K562 (cell line): ENCODE results near the gene CACNA1C. TPM values are rescaled to one million over a fixed set of nuclear protein-coding genes. Genes with fewer than 3 reads are reported as not detected.

ENCODE experiments used
- ATAC-seq: fragments of 200-7000 bp; cut with Tn5 transposase; 3 replicates; pipeline ENCODE4 v1.9.1; 2020; ENCODE audit warnings: moderate library complexity
- BruUV-seq: library from RNA; stranded (reverse); fragments of 400-500 nt; replicated peaks from 2 replicates; lab custom pipeline; 2021; lab: Mats Ljungman, UMichigan
- CTCF ChIA-PET: fragments of 300-600 bp; formaldehyde crosslinking; extraction: SDS; loops from one replicate; lab custom pipeline; 2021; ENCODE audit warnings: low intra/inter-chr PET ratio; lab: Yijun Ruan, JAX
- POLR2A ChIA-PET: fragments of 300-600, 350-650 bp; sonication (Branson Sonifier 250); formaldehyde crosslinking; extraction: SDS; loops from one replicate; lab custom pipeline; 2021; ENCODE audit warnings: antibody characterized with exemption, inconsistent platforms; lab: Yijun Ruan, JAX
- DNase-seq, 4 experiments: peaks; one replicate each; pipeline versions ENCODE4 v3.0.0 to v3.0.0-alpha.2; 2011 to 2018; ENCODE audit warnings: low spot score in 3 of 4, mixed read lengths in 3 of 4; ENCODE audit errors: extremely low read depth in 1 of 4
- FAIRE-seq: peaks from 2 replicates; lab custom pipeline; 2011; peaks lifted over from hg19 to GRCh38; lab: Jason Lieb, UNC
- H2AFZ ChIP-seq: 2 replicates; pipeline ENCODE4 v1.6.0; 2011; ENCODE audit warnings: low read depth, low read length, control low read depth, inconsistent platforms
- H3K27ac ChIP-seq: fragments of 200-600 bp; 3 replicates; pipeline ENCODE4 v1.8.0; 2011; ENCODE audit warnings: low read depth, mild to moderate bottlenecking, control low read depth, inconsistent platforms, low read length, moderate library complexity, mixed read lengths; ENCODE audit errors: extremely low read depth
- H3K27me3 ChIP-seq, 2 experiments: fragments of 300-600 bp in 1 of 2; 2 replicates in 1 of 2; 3 replicates in 1 of 2; pipeline versions ENCODE4 v1.6.0 to v1.8.0; 2011; ENCODE audit warnings: inconsistent platforms in 2 of 2, low read length in 2 of 2, mild to moderate bottlenecking in 1 of 2, mixed read lengths in 1 of 2, moderate library complexity in 1 of 2; ENCODE audit not compliant: control insufficient read depth in 2 of 2, insufficient read depth in 2 of 2
- H3K36me3 ChIP-seq: fragments of 300-600 bp; 3 replicates; pipeline ENCODE4 v1.8.0; 2011; ENCODE audit warnings: mild to moderate bottlenecking, low read length, inconsistent platforms; ENCODE audit not compliant: control insufficient read depth, insufficient read depth
- H3K4me1 ChIP-seq, 2 experiments: fragments of 200-600 bp in 1 of 2; replicated peaks in 1 of 2; 2 replicates in 1 of 2; 3 replicates in 1 of 2; pipeline versions ENCODE4 v1.5.1 to v1.8.0; 2011; ENCODE audit warnings: inconsistent platforms in 2 of 2, low read length in 2 of 2, mild to moderate bottlenecking in 1 of 2, mixed read lengths in 1 of 2, moderate library complexity in 1 of 2; ENCODE audit not compliant: control insufficient read depth in 2 of 2, insufficient read depth in 2 of 2
- H3K4me2 ChIP-seq: 2 replicates; pipeline ENCODE4 v1.6.1; 2011; ENCODE audit warnings: low read length, control low read depth, inconsistent platforms, mixed read lengths; ENCODE audit not compliant: insufficient read depth
- H3K4me3 ChIP-seq: fragments of 200-600 bp; sonication (generic), shearing (Covaris generic); 2 replicates; pipeline ENCODE4 v1.5.1; 2016; ENCODE audit warnings: control low read depth, inconsistent platforms
- H3K79me2 ChIP-seq: fragments of 200-600 bp; 3 replicates; pipeline ENCODE4 v1.8.0; 2011; ENCODE audit warnings: low read length, inconsistent platforms; ENCODE audit not compliant: control insufficient read depth, insufficient read depth
- H3K9ac ChIP-seq, 2 experiments: 2 replicates each; pipeline versions ENCODE4 v1.6.0 to v1.6.1; 2011; ENCODE audit warnings: low read depth in 2 of 2, low read length in 2 of 2, control low read depth in 1 of 2, inconsistent platforms in 1 of 2, mild to moderate bottlenecking in 1 of 2, mixed read lengths in 1 of 2; ENCODE audit not compliant: insufficient read depth in 1 of 2
- H3K9me1 ChIP-seq: one replicate; pipeline ENCODE4 v1.6.0; 2011; ENCODE audit warnings: inconsistent platforms, mild to moderate bottlenecking, low read length, moderate library complexity; ENCODE audit not compliant: control insufficient read depth, insufficient read depth
- H3K9me3 ChIP-seq: replicated peaks from 2 replicates; pipeline ENCODE4 v1.5.1; 2011; ENCODE audit warnings: low read depth, low read length, inconsistent platforms; ENCODE audit not compliant: control insufficient read depth, insufficient read depth
- H4K20me1 ChIP-seq: replicated peaks from 2 replicates; pipeline ENCODE4 v1.6.1; 2011; ENCODE audit warnings: low read length, inconsistent platforms, mixed read lengths; ENCODE audit not compliant: control insufficient read depth, insufficient read depth
- CHAMP1 ChIP-seq: fragments of 450-650 bp; IDR thresholded peaks from 2 replicates; pipeline ENCODE4 v1.6.1; 2016; ENCODE audit warnings: mild to moderate bottlenecking
- DLX4 ChIP-seq: fragments of 250-450 bp; sonication (Bioruptor Pico); IDR thresholded peaks from 2 replicates; pipeline ENCODE4 v1.6.1; 2021; ENCODE audit warnings: mild to moderate bottlenecking
- MAZ ChIP-seq, 2 experiments: fragments of 450-650 bp in 1 of 2; sonication (generic) in 1 of 2; formaldehyde crosslinking; IDR thresholded peaks in 1 of 2; conservative IDR thresholded peaks in 1 of 2; 2 replicates each; pipeline versions ENCODE4 v1.4.0 to v1.5.0; 2020; ENCODE audit warnings: mild to moderate bottlenecking in 1 of 2, missing genetic modification reagents in 1 of 2
- MITF ChIP-seq: IDR thresholded peaks from 2 replicates; pipeline ENCODE4 v1.6.1; 2014; ENCODE audit warnings: antibody characterized with exemption
- NFIX ChIP-seq: fragments of 250-450 bp; sonication (Bioruptor Pico); IDR thresholded peaks from 2 replicates; pipeline ENCODE4 v1.4.0; 2020; ENCODE audit warnings: low read depth, mild to moderate bottlenecking, moderate library complexity
- NKRF ChIP-seq: fragments of 450-650 bp; IDR thresholded peaks from 2 replicates; pipeline ENCODE4 v1.6.1; 2016; ENCODE audit warnings: borderline replicate concordance
- RAD21 ChIP-seq, 2 experiments: fragments of 250-450 bp in 1 of 2; fragments of 450-650 bp in 1 of 2; sonication (Bioruptor Pico) in 1 of 2; formaldehyde crosslinking in 1 of 2; IDR thresholded peaks in 1 of 2; conservative IDR thresholded peaks in 1 of 2; 2 replicates each; pipeline versions ENCODE4 v1.4.0 to v1.8.0; 2020 to 2022; ENCODE audit warnings: mild to moderate bottlenecking in 2 of 2, moderate library complexity in 1 of 2
- SOX6 ChIP-seq: fragments of 450-650 bp; IDR thresholded peaks from 2 replicates; pipeline ENCODE4 v1.6.1; 2014; ENCODE audit warnings: mild to moderate bottlenecking
- ZNF583 ChIP-seq: fragments of 250-450 bp; sonication (Bioruptor Pico); IDR thresholded peaks from 2 replicates; pipeline ENCODE4 v1.4.0; 2020
- ZNF766 ChIP-seq: fragments of 200-800 bp; sonication (Bioruptor generic); conservative IDR thresholded peaks from 2 replicates; pipeline ENCODE4 v1.6.1; 2016; ENCODE audit warnings: missing genetic modification characterization, missing compliant biosample characterization
- ZNF780A ChIP-seq: fragments of 250-450 bp; sonication (Bioruptor Pico); IDR thresholded peaks from 2 replicates; pipeline ENCODE4 v1.5.0; 2021; ENCODE audit warnings: mild to moderate bottlenecking
- WGBS: fragments of 100-300 bp; shearing (Covaris generic); methylation state at CpG from one replicate; pipeline ENCODE4 v1.1.6; 2016; ENCODE audit warnings: low coverage, mixed read lengths; ENCODE audit not compliant: insufficient coverage; ENCODE audit errors: missing lambda C conversion rate; 5-methylcytosine and 5-hydroxymethylcytosine counted together
- in situ Hi-C: fragments of 300-500 bp; cut with MboI; formaldehyde crosslinking; loops from 4 replicates; pipeline ENCODE4 v1.15.0; 2018; ENCODE audit warnings: inconsistent platforms, mixed read lengths
- intact Hi-C: fragments of 100-400 bp; cut with micrococcal nuclease; formaldehyde crosslinking; loops from 2 replicates; pipeline ENCODE4 v1.14.2; 2022
- polyA plus RNA-seq, 8 experiments: library from polyadenylated mRNA; depleted of rRNA in 4 of 8; stranded (reverse) in 5 of 8; unstranded in 3 of 8; fragments of >200 nt; fragmentation: Nextera tagmentation in 2 of 8; fragmentation: Illumina TruSeq in 1 of 8; extraction: Ambion mirVana in 2 of 8; extraction: Trizol in 1 of 8; gene quantifications; 2 replicates each; pipeline versions ENCODE4 v1.2.1 to v1.2.3, GENCODE V29; 2011 to 2014; ENCODE audit warnings: inconsistent platforms in 1 of 8, missing spikeins in 1 of 8
- total RNA-seq, 7 experiments: library from RNA; depleted of rRNA in 6 of 7; stranded (reverse); fragments of >200 nt in 6 of 7; fragmentation: Illumina TruSeq in 2 of 7; extraction: Trizol in 2 of 7; gene quantifications; 2 replicates each; pipeline versions ENCODE4 v1.2.1 to v1.2.3, GENCODE V29; 2011 to 2021; ENCODE audit warnings: low replicate concordance in 1 of 7
- TF ChIP-seq, protein P1 (sequence below): fragments of 450-650 bp; formaldehyde crosslinking; IDR thresholded peaks from 2 replicates; pipeline ENCODE4 v1.4.0; 2022; ENCODE audit warnings: missing genetic modification characterization

The CACNA1C gene
- total and polyA plus RNA-seq, 9 of the 15 experiments (the other 6 are each of a cell fraction or from before 2014, with no cell fraction given): not detected

GRCh38 chr12:2273288-2273687, 220.5 kb downstream of the CACNA1C start:
- no peak overlapping the region for H3K4me3 ChIP-seq
- ATAC-seq (no peak), DNase-seq (no peak), FAIRE-seq (no peak)
- H3K36me3 ChIP-seq: no peaks in the 10 kb centered on the region
- POLR2A ChIA-PET: interaction anchor here (1.0 kb wide), 1 partner anchor 44 kb away, joined by 4 read pairs; no protein-coding TSS in a partner anchor
- H3K27me3 ChIP-seq: peaks cover 0 to 37% of the 10 kb centered on the region in 2 experiments; a peak in 2 of 5 replicates
- H3K9me1 ChIP-seq: no peaks in the 10 kb centered on the region
- H3K9me3 ChIP-seq: no peaks in the 10 kb centered on the region
- in situ Hi-C loops (no loop called here), intact Hi-C loops (no loop called here)
- TF ChIP-seq ZNF766 (CRISPR knock-in tag) (no peak), ZNF583 (no peak), CHAMP1 (no peak), NFIX (no peak), MAZ (CRISPR knock-in tag; conservative IDR thresholded peaks at IDR 0.05 in 1 of 2, IDR thresholded peaks at IDR 0.05 in 1 of 2) (no peak), MITF (no peak), DLX4 (CRISPR knock-in tag) (no peak), RAD21 (CRISPR knock-in tag; conservative IDR thresholded peaks at IDR 0.05 in 1 of 2, IDR thresholded peaks at IDR 0.05 in 1 of 2) (no peak), ZNF780A (CRISPR knock-in tag) (no peak), NKRF (no peak), SOX6 (no peak)
- TF ChIP-seq, protein P1, sequence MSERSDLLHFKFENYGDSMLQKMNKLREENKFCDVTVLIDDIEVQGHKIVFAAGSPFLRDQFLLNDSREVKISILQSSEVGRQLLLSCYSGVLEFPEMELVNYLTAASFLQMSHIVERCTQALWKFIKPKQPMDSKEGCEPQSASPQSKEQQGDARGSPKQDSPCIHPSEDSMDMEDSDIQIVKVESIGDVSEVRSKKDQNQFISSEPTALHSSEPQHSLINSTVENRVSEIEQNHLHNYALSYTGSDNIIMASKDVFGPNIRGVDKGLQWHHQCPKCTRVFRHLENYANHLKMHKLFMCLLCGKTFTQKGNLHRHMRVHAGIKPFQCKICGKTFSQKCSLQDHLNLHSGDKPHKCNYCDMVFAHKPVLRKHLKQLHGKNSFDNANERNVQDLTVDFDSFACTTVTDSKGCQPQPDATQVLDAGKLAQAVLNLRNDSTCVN (CRISPR knock-in tag): no peak
- WGBS: 2% methylated on average over 3 of the region's 4 CpGs
- CTCF ChIA-PET: no interaction called here
- no peaks in the 10 kb centered on the region for H4K20me1 ChIP-seq
- BruUV-seq: no TSS peak
- no peak overlapping the region for H3K9ac ChIP-seq
- no peak overlapping the region for H2AFZ ChIP-seq
- no peak overlapping the region for H3K27ac ChIP-seq
- H3K79me2 ChIP-seq: no peaks in the 10 kb centered on the region
- H3K4me2 ChIP-seq: no peak overlapping the region
- no peaks in the 10 kb centered on the region for H3K4me1 ChIP-seq
